ENCODE measurements around the gene RBM14.
"Not testable (repeated sequence)": the region's sequence is repeated elsewhere in the genome, so short reads cannot be mapped to it uniquely, and the experiment has no call there.

The RBM14 gene

GRCh38 chr11:66616379-66617154, at the start of gene RBM14:
RBM14 (plus strand) TSS chr11:66616630; CDS start chr11:66616721, 91 bp downstream.
- peak; percentile 100 for DNase-seq (ENCODE audit: low spot score)

GRCh38 chr11:66567787-66568123, 48.7 kb upstream of the RBM14 start:
- no peak for DNase-seq (ENCODE audit: low spot score)

- peak; percentile 99 for DNase-seq (ENCODE audit: low spot score)
Observed at GRCh38 chr11:66568124-66568916, 48.1 kb upstream of the RBM14 start, which contains the start of gene CTSF. CTSF (minus strand) TSS chr11:66568606; CDS start chr11:66568486, 120 bp downstream.

- DNase-seq (ENCODE audit: low spot score), result no peak
Observed at GRCh38 chr11:66569076-66569475, 47.4 kb upstream of the RBM14 start.

GRCh38 chr11:66570079-66570849, 46.2 kb upstream of the RBM14 start:
- no peak for DNase-seq (ENCODE audit: low spot score)

GRCh38 chr11:66570850-66571180, 45.6 kb upstream of the RBM14 start:
- no peak for DNase-seq (ENCODE audit: low spot score)

- DNase-seq (ENCODE audit: low spot score), result peak; percentile 92
Observed at GRCh38 chr11:66579017-66579606, 37.3 kb upstream of the RBM14 start.

DNA sequence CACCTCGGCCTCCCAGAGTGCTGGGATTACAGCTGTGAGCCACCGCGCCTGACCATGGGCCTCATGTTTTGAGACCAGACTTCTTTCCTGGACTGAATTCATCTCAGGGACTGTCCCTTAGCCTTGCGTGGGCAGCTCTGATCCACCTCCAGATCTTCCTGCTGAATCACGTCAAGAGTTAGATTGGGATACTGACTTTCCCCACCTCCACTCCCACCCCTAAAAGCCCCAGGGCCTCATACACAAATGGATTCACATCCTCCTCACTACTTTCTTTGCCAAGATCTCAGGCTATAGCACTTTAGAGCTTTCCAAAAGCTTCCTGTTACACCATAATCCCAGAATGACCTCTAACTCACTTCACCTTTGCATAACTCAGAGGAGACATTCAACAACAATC, 35.6 kb upstream of the RBM14 start:
- no peak for DNase-seq (ENCODE audit: low spot score)

GRCh38 chr11:66581261-66581660, 35.2 kb upstream of the RBM14 start:
- no peak for DNase-seq (ENCODE audit: low spot score)

- DNase-seq (ENCODE audit: low spot score), result not testable (repeated sequence)
Observed at GRCh38 chr11:66582565-66583147, 33.8 kb upstream of the RBM14 start.

DNA sequence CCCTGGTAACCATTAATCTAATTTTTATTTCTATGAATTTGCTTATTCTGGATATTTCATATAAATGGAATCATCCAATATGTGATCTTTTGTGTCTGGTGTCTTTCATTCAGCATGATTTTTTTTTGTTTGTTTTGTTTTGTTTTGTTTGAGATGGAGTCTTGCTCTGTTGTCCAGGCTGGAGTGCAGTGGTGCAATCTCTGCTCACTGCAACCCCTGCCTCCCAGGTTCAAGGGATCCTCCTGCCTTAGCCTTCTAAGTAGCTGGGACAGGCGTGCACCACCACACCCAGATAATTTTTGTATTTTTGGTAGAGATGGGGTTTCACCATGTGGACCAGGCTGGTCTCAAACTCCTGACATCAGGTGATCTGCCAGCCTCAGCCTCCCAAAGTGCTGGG, 31.0 kb upstream of the RBM14 start:
- DNase-seq (ENCODE audit: low spot score), result not testable (repeated sequence)

DNA sequence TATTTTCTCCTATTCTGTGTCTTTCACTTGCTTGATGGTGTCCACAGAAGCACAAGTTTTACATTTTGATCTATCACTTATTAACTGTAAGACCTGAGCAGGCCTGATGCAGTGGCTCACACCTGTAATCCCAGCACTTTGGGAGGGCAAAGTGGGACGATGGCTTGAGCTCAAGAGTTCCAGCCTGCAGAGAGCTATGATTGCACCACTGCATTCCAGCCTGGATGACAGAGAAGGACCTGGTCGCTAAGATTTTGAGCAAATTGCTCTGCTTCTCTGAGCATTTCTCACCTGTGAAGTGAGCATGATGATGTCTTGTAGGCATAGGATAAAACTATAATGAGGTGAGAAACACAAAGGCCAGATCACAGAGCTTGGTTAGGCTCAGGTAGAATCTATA, 30.3 kb upstream of the RBM14 start:
- no peak for DNase-seq (ENCODE audit: low spot score)

DNA sequence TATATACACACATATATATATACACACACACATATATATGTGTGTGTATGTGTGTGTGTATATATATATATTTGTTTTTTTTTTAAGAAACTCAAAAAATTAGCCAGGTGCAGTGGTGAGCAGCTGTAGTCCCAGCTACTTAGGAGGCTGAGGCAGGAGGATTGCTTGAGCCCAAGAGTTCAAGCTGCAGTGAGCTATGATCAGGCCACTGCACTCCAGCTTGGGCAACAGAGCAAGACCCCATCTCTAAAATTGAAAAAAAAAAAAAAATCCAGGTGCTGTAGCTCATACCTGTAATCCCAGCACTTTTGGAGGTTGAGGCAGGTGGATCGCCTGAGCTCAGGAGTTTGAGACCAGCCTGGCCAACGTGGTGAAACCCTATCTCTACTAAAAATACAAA, 27.1 kb upstream of the RBM14 start:
- DNase-seq (ENCODE audit: low spot score), result not testable (repeated sequence)

- no peak for DNase-seq (ENCODE audit: low spot score)
Observed at GRCh38 chr11:66589996-66590675, 26.3 kb upstream of the RBM14 start.

DNA sequence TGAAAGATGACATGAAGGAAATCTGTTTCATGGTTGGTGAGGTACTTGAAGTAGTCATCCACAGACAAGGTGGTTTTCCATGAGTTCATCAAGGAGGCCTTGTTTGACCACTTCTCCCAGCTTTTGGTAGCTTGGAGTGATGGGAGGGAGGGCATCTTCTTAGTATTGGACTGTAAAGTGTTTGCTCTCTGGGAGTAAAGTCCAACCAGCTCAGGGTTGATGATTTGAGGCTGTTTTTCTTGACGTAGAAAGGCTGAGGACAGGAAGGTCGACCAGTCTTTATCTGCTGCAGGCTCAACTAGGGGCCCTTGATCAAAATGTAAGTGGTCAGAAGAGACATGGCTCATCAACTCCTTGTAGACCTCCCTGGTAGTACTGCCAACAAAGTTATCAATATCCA, 25.3 kb upstream of the RBM14 start:
- no peak for DNase-seq (ENCODE audit: low spot score)

DNA sequence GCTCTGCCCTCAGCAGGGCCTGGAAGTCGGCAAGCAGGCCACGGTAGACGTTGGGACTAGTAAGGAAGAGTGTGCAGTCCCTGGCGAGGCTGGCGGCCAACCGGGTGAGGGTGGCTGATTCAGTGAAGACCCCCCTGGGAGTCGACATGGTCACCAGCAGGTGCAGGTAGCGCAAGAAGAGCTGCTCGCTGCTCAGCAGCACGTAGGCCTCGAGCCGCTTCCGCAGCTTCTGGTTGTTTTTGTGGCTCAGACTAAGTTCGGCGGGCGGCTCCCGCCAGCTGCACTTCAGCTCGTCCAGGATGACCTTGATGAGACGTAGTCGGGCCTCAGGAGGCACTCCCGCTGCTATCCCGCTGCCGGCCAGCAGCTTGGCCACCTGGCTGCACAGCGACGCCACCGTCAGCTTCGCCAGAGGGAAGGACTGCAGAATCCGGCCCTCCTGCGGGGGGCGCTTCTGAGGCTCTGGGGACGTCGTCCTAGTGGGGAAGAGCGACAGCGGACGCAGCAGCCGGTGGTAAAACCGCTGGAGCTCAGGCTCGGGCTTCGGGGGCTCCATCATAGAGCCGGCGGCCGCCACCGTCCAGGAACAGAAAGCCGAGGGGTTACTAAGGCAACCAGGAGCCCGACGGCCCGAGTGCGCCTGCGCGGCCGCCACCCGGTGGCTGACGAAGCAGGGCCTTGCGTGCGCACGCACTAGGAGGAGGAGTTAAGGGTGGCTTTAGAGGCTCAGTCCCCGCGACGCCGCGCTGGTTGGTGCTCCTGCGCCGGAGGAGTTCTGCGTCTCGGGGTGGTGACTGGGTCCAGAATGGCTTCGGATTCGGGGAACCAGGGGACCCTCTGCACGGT, 23.8 kb upstream of the RBM14 start, which contains the start of the genes CCDC87 and CCS:
Gene CCDC87, minus strand, starts transcription at position 607 of the 846 bp plus-strand sequence. Its CDS starts 48 bp downstream, at position 559.
Gene CCS, plus strand, starts transcription at position 729 of the 846 bp plus-strand sequence. Its CDS starts 77 bp downstream, at position 806.
- peak; percentile 100 for DNase-seq (ENCODE audit: low spot score)

DNA sequence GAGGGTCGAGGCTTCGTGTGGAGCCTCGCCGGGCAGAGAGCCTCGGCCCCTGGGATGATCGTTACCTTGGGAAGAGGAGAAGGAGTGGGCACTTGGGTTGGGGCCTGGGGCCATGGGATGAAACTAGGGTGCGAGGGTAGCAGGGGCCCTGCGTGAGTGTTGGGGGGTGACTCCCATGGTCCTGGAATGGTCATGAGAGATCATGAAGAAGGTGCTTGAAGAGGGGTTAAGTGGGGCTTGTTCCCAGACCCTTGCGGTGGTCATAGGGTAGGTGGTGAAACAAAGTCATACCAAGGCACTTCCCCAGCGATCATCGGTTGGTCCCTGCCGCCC, 23.2 kb upstream of the RBM14 start:
- DNase-seq (ENCODE audit: low spot score), result peak; percentile 13

DNA sequence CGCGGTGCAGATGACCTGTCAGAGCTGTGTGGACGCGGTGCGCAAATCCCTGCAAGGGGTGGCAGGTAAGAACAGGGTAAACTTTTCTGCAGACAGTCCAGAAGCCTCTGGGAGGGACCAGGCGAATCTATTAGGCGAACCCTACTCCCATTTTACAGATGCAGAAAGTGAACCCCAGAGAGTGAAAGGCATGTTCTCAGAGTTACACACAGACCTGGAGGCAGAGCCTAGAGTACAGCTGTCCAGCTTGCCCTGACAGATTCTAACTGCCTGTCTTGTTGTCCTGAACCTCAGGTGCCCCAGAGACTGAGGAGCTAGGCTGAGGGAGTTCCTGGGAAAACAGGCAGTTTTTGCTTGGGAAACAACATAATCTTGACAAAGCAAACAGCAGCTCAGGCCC, 22.8 kb upstream of the RBM14 start:
- no peak for DNase-seq (ENCODE audit: low spot score)

DNA sequence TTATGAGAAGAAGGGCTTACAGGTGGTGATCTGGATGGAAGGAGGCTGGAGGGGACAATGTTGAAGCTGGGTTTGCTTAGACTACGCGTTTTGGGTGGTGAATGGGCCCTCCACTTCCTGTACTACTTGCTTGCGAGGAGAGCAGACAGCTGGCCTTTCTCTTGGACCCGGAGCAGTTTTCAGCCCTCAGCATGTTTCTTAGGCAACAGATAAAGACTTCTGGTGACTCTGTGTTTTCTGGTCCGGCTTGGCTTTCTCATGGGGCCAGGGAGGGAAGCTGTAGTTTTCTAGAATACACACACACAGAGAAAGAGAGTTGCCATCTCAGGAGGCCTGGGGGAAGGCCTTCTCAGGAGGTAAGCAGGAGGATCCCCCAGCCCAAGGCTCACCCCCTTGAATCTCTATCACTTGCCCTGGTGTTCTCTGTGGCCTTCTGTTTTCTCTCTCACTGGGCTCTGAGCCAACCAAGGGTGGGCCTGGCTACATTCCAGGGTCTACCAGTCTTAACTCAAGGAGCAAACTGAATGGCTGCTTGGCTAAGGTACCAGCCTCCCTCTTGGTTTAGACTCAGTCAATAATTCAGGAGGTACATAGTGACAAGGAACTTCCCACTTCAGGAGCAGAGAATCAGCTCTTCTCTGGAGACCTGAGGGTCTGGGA, 21.1 kb upstream of the RBM14 start:
- no peak for DNase-seq (ENCODE audit: low spot score)

DNA sequence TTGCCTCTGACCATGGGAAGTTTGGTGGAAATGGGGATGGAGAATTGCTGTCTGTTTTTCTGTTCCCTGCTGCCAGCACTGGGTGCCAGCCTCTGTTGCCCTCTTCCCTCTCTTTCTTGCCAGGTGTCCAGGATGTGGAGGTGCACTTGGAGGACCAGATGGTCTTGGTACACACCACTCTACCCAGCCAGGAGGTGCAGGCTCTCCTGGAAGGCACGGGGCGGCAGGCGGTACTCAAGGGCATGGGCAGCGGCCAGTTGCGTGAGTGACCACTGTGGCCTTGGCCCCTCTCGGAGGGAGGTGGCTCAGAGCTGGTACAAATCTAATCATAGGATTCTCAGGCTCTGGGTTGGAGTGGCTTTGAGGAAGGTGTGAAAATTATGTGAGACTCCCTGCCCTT, 17.4 kb upstream of the RBM14 start:
- no peak for DNase-seq (ENCODE audit: low spot score)

Measured in AG08395 (cell line).